K562 (cell line): ENCODE measurements around the gene HTR1D. TPM values are rescaled to one million over a fixed set of nuclear protein-coding genes. Genes with fewer than 3 reads are reported as not detected.
A peak's percentile ranks its signal among the peaks of the same experiment; 100 is the strongest.

ENCODE experiments used
- ARNT ChIP-seq, 2 experiments: fragments of 450-650 bp; IDR thresholded peaks; 2 replicates each; pipeline ENCODE4 v1.6.1; 2016; ENCODE audit warnings: mild to moderate bottlenecking in 1 of 2
- BRF1 ChIP-seq: IDR thresholded peaks from 3 replicates; pipeline ENCODE4 v1.6.1; 2011; ENCODE audit warnings: borderline replicate concordance, mild to moderate bottlenecking; ENCODE audit not compliant: insufficient read length; ENCODE audit errors: extremely low read depth
- FOSL1 ChIP-seq: fragments of 200-800 bp; sonication (Bioruptor generic); conservative IDR thresholded peaks from 2 replicates; pipeline ENCODE4 v1.6.1; 2016; ENCODE audit warnings: missing genetic modification characterization, missing compliant biosample characterization
- KDM1A ChIP-seq, 2 experiments: fragments of 450-650 bp; IDR thresholded peaks; 2 replicates each; pipeline ENCODE4 v1.6.1; 2016; ENCODE audit warnings: mild to moderate bottlenecking in 2 of 2
- KLF1 ChIP-seq: fragments of 450-650 bp; IDR thresholded peaks from 2 replicates; pipeline ENCODE4 v1.6.1; 2016; ENCODE audit warnings: missing genetic modification characterization, missing compliant biosample characterization
- LCOR ChIP-seq: sonication (generic); formaldehyde crosslinking; IDR thresholded peaks from 2 replicates; pipeline ENCODE4 v1.8.0; 2022; ENCODE audit warnings: mild to moderate bottlenecking, missing genetic modification reagents
- MEIS2 ChIP-seq: fragments of 450-650 bp; IDR thresholded peaks from 2 replicates; pipeline ENCODE4 v1.6.1; 2014; ENCODE audit warnings: mild to moderate bottlenecking; ENCODE audit not compliant: partially characterized antibody
- SRSF1 ChIP-seq: fragments of 200-400 bp; formaldehyde crosslinking; IDR thresholded peaks from 2 replicates; pipeline ENCODE4 v1.6.1; 2017; ENCODE audit warnings: mild to moderate bottlenecking, low read depth, low read length, moderate library complexity
- ZBTB8A ChIP-seq: fragments of 450-650 bp; IDR thresholded peaks from 2 replicates; pipeline ENCODE4 v1.6.1; 2018; ENCODE audit warnings: mild to moderate bottlenecking, moderate library complexity; ENCODE audit not compliant: partially characterized antibody
- ZNF165 ChIP-seq: fragments of 250-450 bp; sonication (Bioruptor Pico); IDR thresholded peaks from 2 replicates; pipeline ENCODE4 v1.4.0; 2020; ENCODE audit warnings: borderline replicate concordance
- ZNF507 ChIP-seq: conservative IDR thresholded peaks from 2 replicates; pipeline ENCODE4 v1.6.1; 2017; ENCODE audit warnings: missing genetic modification characterization, missing compliant biosample characterization
- polyA plus RNA-seq, 8 experiments: library from polyadenylated mRNA; depleted of rRNA in 4 of 8; stranded (reverse) in 5 of 8; unstranded in 3 of 8; fragments of >200 nt; fragmentation: Nextera tagmentation in 2 of 8; fragmentation: Illumina TruSeq in 1 of 8; extraction: Ambion mirVana in 2 of 8; extraction: Trizol in 1 of 8; gene quantifications; 2 replicates each; pipeline versions ENCODE4 v1.2.1 to v1.2.3, GENCODE V29; 2011 to 2014; ENCODE audit warnings: inconsistent platforms in 1 of 8, missing spikeins in 1 of 8
- total RNA-seq, 7 experiments: library from RNA; depleted of rRNA in 6 of 7; stranded (reverse); fragments of >200 nt in 6 of 7; fragmentation: Illumina TruSeq in 2 of 7; extraction: Trizol in 2 of 7; gene quantifications; 2 replicates each; pipeline versions ENCODE4 v1.2.1 to v1.2.3, GENCODE V29; 2011 to 2021; ENCODE audit warnings: low replicate concordance in 1 of 7
- TF ChIP-seq, protein P1 (sequence below), 2 experiments: IDR thresholded peaks; 2 replicates each; pipeline ENCODE4 v1.6.1; 2012; ENCODE audit warnings: improper control_type of control experiment in 2 of 2, low read depth in 2 of 2, low read length in 2 of 2, borderline replicate concordance in 1 of 2
- TF ChIP-seq, protein P2 (sequence below): sonication (generic); formaldehyde crosslinking; IDR thresholded peaks from 2 replicates; pipeline ENCODE4 v1.8.0; 2023; ENCODE audit warnings: mild to moderate bottlenecking, missing genetic modification reagents
- TF ChIP-seq, protein P3 (sequence below): fragments of 250-450 bp; sonication (Bioruptor Pico); IDR thresholded peaks from 2 replicates; pipeline ENCODE4 v1.8.0; 2022; ENCODE audit warnings: inconsistent platforms, mild to moderate bottlenecking, moderate library complexity, borderline replicate concordance
- TF ChIP-seq, protein P4 (sequence below): sonication (generic); formaldehyde crosslinking; IDR thresholded peaks from 2 replicates; pipeline ENCODE4 v1.8.0; 2022; ENCODE audit warnings: mild to moderate bottlenecking, missing genetic modification reagents
- TF ChIP-seq, protein P5 (sequence below): sonication (generic); formaldehyde crosslinking; IDR thresholded peaks from 2 replicates; pipeline ENCODE4 v1.8.1; 2023; ENCODE audit warnings: mild to moderate bottlenecking, missing genetic modification reagents

The HTR1D gene
- total and polyA plus RNA-seq, 9 of the 15 experiments (the other 6 are each of a cell fraction or from before 2014, with no cell fraction given), result 0.03 to 0.09 (median 0.04) TPM; not detected in 4

DNA sequence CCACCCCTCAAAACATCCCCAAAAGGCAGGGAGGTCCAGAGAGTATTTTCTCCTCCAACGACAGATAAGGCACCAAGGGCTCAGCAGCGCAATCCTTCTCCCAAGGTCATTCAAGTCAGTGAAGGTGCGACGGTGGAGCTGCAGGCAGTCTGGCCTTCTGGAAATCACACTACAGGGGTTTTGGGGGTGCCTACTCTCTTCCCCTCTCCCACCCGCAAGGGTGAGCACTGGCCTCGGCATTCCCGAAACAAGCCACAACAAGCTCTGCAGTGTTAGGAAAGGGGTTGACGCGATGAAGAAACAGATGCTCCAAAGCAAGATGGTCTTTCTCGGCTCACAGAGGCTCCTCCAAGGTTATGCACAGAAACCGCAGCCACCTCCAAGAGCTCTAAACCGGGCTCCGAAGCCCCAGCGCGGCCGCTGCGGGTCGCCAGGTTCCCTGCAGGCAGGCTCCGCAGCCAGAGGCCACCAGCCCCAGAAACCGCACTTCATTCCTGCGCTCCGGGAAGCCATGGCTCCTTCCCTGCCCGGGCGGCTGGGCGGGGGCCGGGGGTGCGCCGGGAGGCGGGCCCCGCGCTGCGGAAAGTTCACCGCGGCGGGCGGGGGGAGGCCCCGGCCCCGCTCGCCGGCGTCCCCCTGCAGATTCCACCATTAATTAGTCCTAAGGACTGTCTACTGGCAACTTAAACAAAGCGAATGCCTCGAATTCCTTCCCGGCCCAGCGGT is 49.8 kb downstream of the HTR1D start (continued):
- TF ChIP-seq, protein P1, sequence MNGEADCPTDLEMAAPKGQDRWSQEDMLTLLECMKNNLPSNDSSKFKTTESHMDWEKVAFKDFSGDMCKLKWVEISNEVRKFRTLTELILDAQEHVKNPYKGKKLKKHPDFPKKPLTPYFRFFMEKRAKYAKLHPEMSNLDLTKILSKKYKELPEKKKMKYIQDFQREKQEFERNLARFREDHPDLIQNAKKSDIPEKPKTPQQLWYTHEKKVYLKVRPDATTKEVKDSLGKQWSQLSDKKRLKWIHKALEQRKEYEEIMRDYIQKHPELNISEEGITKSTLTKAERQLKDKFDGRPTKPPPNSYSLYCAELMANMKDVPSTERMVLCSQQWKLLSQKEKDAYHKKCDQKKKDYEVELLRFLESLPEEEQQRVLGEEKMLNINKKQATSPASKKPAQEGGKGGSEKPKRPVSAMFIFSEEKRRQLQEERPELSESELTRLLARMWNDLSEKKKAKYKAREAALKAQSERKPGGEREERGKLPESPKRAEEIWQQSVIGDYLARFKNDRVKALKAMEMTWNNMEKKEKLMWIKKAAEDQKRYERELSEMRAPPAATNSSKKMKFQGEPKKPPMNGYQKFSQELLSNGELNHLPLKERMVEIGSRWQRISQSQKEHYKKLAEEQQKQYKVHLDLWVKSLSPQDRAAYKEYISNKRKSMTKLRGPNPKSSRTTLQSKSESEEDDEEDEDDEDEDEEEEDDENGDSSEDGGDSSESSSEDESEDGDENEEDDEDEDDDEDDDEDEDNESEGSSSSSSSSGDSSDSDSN (IDR thresholded peaks at IDR 0.05; ENCODE audit: borderline replicate concordance in 1 of 2, low read depth in 2 of 2, low read length in 2 of 2), result peak; percentile 93 to 98; a peak in 3 of 4 replicates
- TF ChIP-seq BRF1, result no peak
- TF ChIP-seq, protein P2, sequence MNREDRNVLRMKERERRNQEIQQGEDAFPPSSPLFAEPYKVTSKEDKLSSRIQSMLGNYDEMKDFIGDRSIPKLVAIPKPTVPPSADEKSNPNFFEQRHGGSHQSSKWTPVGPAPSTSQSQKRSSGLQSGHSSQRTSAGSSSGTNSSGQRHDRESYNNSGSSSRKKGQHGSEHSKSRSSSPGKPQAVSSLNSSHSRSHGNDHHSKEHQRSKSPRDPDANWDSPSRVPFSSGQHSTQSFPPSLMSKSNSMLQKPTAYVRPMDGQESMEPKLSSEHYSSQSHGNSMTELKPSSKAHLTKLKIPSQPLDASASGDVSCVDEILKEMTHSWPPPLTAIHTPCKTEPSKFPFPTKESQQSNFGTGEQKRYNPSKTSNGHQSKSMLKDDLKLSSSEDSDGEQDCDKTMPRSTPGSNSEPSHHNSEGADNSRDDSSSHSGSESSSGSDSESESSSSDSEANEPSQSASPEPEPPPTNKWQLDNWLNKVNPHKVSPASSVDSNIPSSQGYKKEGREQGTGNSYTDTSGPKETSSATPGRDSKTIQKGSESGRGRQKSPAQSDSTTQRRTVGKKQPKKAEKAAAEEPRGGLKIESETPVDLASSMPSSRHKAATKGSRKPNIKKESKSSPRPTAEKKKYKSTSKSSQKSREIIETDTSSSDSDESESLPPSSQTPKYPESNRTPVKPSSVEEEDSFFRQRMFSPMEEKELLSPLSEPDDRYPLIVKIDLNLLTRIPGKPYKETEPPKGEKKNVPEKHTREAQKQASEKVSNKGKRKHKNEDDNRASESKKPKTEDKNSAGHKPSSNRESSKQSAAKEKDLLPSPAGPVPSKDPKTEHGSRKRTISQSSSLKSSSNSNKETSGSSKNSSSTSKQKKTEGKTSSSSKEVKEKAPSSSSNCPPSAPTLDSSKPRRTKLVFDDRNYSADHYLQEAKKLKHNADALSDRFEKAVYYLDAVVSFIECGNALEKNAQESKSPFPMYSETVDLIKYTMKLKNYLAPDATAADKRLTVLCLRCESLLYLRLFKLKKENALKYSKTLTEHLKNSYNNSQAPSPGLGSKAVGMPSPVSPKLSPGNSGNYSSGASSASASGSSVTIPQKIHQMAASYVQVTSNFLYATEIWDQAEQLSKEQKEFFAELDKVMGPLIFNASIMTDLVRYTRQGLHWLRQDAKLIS, result no peak
- TF ChIP-seq, protein P3, sequence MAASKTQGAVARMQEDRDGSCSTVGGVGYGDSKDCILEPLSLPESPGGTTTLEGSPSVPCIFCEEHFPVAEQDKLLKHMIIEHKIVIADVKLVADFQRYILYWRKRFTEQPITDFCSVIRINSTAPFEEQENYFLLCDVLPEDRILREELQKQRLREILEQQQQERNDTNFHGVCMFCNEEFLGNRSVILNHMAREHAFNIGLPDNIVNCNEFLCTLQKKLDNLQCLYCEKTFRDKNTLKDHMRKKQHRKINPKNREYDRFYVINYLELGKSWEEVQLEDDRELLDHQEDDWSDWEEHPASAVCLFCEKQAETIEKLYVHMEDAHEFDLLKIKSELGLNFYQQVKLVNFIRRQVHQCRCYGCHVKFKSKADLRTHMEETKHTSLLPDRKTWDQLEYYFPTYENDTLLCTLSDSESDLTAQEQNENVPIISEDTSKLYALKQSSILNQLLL (CRISPR knock-in tag), result no peak
- TF ChIP-seq ZNF165, result no peak
- no peak for TF ChIP-seq FOSL1 (tag)
- TF ChIP-seq ZBTB8A, result no peak
- TF ChIP-seq MEIS2, result no peak
- no peak for TF ChIP-seq ZNF507 (tag)
- TF ChIP-seq, protein P4, sequence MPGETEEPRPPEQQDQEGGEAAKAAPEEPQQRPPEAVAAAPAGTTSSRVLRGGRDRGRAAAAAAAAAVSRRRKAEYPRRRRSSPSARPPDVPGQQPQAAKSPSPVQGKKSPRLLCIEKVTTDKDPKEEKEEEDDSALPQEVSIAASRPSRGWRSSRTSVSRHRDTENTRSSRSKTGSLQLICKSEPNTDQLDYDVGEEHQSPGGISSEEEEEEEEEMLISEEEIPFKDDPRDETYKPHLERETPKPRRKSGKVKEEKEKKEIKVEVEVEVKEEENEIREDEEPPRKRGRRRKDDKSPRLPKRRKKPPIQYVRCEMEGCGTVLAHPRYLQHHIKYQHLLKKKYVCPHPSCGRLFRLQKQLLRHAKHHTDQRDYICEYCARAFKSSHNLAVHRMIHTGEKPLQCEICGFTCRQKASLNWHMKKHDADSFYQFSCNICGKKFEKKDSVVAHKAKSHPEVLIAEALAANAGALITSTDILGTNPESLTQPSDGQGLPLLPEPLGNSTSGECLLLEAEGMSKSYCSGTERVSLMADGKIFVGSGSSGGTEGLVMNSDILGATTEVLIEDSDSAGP (CRISPR knock-in tag), result no peak
- no peak for TF ChIP-seq KLF1 (tag)
- no peak for TF ChIP-seq ARNT (IDR thresholded peaks at IDR 0.05)
- TF ChIP-seq, protein P5, sequence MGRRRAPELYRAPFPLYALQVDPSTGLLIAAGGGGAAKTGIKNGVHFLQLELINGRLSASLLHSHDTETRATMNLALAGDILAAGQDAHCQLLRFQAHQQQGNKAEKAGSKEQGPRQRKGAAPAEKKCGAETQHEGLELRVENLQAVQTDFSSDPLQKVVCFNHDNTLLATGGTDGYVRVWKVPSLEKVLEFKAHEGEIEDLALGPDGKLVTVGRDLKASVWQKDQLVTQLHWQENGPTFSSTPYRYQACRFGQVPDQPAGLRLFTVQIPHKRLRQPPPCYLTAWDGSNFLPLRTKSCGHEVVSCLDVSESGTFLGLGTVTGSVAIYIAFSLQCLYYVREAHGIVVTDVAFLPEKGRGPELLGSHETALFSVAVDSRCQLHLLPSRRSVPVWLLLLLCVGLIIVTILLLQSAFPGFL (CRISPR knock-in tag), result peak; percentile 83; the same call in 1 of the 2 replicates
- TF ChIP-seq LCOR (CRISPR knock-in tag), result no peak
- TF ChIP-seq SRSF1, result no peak
- 0 out of 4 replicates have a peak, but pooled peaks of 1 of the 2 experiments have one; percentile 6 for TF ChIP-seq KDM1A (IDR thresholded peaks at IDR 0.05)
